Peyer's patch (tissue), 4 donors: ENCODE measurements around the gene OPRD1.

Source experiments
- POLR2A ChIP-seq, 2 donors: fragments of 450-650 bp; IDR thresholded peaks; one replicate each; pipeline ENCODE4 v1.5.1; 2017; ENCODE audit warnings: antibody characterized with exemption in 2 of 2, mild to moderate bottlenecking in 2 of 2, moderate library complexity in 2 of 2
- TF ChIP-seq, protein P1 (sequence below), 6 experiments: fragments of 450-650 bp in 4 of 6; fragments of 200-600 bp in 2 of 6; sonication (generic) in 1 of 6; IDR thresholded peaks; one replicate each; pipeline ENCODE4 v1.5.1; 2017 to 2019; ENCODE audit warnings: antibody characterized with exemption in 6 of 6, mild to moderate bottlenecking in 3 of 6, moderate library complexity in 1 of 6

DNA sequence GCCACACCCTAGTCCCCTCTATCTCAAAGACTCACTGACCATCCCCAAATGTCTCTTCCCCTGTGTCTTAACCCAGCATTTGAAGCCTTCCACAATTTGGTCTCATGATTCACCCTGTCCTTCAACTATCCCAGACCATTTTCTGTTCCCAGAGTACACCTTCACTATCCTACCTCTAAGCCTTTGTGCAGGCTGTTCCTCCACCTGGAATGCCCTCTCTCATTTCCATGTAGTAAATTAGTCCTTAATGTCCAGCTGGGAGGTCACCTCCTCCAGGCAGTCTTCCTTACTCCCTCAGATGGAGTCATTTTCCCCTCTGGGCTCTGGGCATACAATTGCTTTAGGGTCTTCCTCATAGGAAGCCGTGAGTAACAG lies 71.3 kb downstream of the OPRD1 start:
- no peak for TF ChIP-seq POLR2A (IDR thresholded peaks at IDR 0.05)
- TF ChIP-seq, protein P1, sequence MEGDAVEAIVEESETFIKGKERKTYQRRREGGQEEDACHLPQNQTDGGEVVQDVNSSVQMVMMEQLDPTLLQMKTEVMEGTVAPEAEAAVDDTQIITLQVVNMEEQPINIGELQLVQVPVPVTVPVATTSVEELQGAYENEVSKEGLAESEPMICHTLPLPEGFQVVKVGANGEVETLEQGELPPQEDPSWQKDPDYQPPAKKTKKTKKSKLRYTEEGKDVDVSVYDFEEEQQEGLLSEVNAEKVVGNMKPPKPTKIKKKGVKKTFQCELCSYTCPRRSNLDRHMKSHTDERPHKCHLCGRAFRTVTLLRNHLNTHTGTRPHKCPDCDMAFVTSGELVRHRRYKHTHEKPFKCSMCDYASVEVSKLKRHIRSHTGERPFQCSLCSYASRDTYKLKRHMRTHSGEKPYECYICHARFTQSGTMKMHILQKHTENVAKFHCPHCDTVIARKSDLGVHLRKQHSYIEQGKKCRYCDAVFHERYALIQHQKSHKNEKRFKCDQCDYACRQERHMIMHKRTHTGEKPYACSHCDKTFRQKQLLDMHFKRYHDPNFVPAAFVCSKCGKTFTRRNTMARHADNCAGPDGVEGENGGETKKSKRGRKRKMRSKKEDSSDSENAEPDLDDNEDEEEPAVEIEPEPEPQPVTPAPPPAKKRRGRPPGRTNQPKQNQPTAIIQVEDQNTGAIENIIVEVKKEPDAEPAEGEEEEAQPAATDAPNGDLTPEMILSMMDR (IDR thresholded peaks at IDR 0.05): no peak
